GM19395 (cell line): Measurements from ENCODE around the gene RASA4B.
A peak's percentile ranks its signal among the peaks of the same experiment; 100 is the strongest.
"Not testable (repeated sequence)": the region's sequence is repeated elsewhere in the genome, so short reads cannot be mapped to it uniquely, and the experiment has no call there.

Source experiments
- ATAC-seq: cut with Tn5 transposase; IDR thresholded peaks from one replicate; pipeline ENCODE4 v1.9.1; 2021; ENCODE audit warnings: mild to moderate bottlenecking, moderate library complexity; ENCODE audit not compliant: unreplicated experiment

Gene RASA4B

GRCh38 chr7:102474736-102475435 is 42.7 kb downstream of the RASA4B start:
- not testable (repeated sequence) for ATAC-seq

DNA sequence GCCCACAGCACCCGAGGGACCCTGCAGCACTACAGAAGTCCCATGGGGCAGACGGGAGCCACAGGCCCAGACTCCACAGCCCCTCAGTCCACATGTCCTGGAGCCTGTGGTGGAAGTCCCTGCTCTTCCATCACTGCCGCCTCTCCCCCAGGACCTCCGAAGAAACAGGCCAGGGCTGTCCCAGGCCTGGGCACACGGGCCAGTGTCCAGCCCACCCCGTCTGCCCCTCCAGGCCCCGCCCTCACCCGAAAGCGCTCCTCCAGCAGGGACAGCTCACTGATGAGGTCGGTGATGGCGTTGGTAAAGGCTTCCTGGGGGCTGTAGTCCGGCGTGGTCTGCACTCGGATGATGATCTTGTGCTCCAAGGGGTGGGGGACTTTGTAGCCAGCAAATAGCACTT is 43.5 kb downstream of the RASA4B start:
- not testable (repeated sequence) for ATAC-seq

- ATAC-seq: no peak
These were observed 44.1 kb downstream of the RASA4B start for GRCh38 chr7:102473271-102473991.

- ATAC-seq: no peak
These were observed 45.2 kb downstream of the RASA4B start for GRCh38 chr7:102472126-102473041.

DNA sequence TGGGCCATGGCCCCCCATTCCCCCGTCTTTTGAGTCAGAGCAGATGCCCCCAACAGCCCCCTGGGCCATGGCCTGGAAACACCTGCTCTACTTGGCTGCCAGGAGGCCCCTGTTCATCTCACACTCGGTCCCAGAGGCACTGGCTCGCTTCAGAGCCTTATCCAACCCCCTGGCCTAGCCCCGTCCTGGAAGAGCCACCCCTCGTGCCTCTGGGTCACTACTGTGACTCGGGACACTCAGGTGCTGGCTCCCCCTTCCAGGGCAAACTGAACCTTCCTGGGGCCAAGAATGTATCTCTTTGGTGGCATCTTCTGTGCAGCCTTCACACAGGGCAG is 45.8 kb downstream of the RASA4B start:
- no peak for ATAC-seq

DNA sequence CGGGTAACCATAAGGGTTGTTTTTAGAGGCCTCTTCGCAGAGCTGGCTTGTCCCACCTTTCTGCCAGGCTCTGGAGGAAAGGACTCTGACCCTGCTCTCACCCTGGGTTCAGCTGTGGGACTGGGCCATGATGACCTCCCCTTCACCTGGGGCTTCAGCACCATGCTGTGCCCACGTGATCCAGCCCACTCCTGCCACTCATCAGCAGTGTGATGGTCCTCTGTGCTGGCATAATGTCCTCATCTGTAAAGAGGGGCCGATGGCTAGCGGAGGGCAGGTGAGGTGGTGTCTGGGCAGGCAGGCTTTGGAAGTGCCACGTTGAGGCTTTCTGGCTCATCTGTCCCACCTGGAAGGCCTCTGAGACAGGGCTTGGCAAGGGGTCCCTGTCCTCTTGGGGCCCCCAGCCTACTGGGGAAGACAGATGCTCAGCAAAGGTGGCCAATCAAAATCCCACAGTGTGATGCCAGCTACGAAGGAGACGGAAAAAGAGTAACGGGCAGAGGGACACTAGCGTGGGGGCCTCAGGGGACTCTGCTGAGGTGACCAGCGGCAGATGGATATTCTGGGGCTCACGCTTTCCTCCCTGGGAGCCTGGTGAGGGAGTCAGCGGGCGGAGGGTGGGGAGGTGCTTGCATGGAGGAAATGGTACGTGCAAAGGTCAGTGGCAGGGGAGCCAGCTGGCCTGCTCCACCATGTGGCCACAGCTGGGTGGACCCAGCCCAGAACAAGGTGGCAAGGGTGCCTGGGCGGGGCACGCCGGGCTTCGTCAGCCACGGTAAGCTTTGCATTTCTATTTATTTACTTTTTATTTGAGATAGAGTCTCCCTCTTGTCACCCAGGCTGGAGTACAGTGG is 47.4 kb downstream of the RASA4B start:
- no peak for ATAC-seq

DNA sequence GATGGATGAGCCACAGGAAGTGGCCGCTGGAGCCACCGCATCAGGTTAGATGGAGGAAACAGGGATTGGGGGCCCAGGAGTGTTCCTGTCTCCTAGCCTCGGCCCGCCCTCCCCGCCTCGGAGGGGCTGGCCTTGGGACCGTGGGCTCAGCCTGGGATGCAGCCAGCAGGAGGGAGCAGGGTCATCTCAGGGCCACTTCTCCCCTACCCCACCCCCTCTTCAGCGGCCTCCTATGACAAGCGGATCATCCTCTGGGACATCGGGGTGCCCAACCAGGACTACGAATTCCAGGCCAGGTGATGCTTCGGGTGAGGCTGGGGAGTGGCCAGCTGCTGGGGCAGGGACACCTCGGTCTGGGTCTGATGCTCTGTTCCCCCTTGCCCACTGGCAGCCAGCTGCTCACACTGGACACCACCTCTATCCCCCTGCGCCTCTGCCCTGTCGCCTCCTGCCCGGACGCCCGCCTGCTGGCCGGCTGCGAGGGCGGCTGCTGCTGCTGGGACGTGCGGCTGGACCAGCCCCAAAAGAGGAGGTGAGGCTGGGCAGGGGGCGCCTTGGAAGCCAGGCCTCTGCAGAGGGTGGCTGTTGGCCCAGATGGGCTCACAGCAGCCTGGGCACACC is 48.1 kb downstream of the RASA4B start:
- no peak for ATAC-seq

DNA sequence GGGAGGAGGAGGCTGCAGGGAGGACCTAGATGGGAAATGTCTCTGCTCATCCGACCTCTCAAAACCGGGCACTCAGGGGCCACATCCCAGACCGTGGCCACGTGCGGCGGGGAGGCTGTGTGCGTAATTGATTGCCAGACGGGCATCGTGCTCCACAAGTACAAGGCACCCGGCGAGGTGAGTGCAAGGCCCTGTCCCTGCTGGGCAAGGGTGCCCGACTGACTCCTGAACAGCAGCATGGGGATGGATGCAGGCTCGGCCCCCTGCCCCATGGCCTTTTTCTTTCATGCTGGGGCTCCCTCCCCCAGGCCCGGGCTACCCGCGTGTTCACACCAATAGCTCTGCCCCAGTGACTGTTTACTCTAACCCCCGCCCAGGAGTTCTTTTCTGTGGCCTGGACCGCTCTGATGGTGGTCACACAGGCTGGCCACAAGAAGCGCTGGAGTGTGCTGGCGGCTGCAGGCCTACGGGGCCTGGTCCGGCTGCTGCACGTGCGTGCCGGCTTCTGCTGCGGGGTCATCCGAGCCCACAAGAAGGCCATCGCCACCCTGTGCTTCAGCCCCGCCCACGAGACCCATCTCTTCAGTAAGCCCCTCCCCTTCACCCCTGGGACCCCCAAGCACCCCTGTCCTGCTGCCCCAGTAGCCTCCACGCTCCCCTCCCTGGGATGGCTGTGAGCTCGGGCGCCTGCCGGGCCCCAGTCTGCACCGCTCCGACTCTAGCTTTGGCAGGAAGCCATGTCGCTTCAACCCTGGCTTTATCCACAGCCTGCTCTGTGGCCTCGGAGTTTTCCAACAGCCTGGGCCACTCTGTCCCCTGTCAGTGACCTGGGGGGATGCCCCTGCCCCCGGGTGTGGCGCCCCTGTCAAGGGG is 48.9 kb downstream of the RASA4B start:
- ATAC-seq: no peak

DNA sequence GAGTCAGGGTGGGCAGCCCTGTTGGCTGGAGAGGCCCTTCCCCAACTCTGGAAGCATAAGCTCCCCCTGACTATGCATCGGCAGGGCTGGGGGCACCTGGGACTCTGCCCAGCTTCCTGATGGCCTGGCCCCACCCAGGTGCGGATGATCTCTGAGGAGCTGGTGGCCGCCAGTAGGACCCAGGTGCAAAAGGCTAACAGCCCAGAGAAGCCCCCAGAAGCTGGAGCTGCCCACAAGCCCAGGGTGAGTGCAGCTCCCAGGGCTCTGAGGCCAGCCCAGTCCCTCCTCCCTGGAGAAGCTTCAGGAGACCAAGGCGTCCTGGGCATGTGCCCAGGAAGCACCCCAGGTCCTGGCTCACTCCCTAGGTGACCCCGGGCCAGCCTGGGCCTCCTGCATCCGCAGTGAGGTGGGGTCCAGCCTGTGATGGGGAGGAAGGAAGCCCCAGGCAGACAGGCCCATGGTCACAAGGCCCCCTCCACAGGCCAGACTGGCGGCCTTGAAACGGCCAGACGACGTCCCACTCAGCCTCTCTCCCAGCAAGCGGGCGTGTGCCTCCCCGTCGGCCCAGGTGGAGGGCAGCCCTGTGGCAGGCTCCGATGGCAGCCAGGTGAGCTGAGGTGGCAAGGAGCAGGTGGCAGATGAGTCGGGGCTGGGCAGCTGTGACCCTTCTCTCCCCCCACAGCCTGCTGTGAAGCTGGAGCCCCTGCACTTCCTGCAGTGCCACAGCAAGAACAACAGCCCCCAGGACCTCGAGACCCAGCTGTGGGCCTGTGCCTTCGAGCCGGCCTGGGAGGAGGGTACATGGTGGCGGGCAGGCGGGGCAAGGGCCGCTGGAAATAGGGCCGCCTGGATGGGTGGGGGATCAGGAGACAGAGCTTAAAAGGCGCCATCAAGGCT is 49.7 kb downstream of the RASA4B start:
- no peak for ATAC-seq

DNA sequence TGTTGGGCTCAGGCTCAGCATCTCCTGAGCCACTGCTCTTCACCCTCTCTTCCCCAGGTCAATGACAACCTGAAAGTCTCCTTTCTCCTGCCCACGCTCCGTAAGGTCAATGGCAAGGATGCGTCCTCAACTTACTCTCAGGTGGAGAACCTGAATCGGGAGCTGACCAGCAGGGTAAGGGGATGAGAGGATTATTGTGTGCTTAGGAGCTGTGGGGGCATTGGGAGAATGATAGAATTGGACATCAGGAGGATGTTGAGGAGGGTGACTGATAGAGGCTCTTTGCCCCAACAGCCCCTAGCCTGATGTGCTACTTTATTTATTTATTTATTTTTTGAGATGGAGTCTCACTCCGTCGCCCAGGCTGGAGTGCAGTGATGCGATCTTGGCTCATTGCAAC is 51.5 kb downstream of the RASA4B start:
- no peak for ATAC-seq

DNA sequence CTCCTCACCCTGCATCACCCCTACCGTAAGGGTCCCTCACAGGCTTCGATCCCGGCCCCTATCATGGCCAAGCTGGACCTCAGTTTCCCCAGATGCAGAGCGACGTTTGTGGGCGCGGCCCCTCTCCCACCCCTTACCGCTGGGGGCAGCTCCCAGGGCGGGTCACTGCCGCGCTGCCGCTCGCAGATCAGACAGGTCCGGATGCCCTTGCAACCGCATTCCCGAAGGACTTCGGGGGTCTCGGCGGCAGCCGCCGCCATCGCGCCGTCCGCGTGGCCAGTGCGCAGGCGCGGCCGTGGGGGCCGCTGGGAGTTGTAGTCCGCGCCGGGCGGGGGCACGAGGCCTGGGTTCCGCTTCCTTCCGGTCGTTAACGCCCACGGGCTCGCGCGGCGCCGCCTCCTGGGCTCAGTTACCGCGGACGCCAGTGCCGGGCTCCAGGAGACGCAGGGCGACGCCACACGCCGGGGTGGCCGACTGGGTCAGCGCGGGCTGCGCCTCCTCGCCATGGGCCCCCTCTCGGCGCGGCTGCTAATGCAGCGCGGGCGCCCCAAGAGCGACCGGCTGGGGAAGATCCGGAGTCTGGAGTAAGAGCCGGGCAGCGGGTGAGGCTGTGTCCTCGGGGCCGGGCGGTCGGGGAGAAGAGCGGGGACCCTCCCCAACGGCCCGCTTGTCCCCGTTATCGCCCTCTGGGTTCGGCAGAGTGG is 52.8 kb downstream of the RASA4B start, which contains the start of the genes ALKBH4 and LRWD1:
TSS of gene ALKBH4 (minus strand) at position 287 of the 704 bp plus-strand sequence. CDS start at position 260, 27 bp downstream.
TSS of gene LRWD1 (plus strand) at position 408 of the 704 bp plus-strand sequence. CDS start at position 505, 97 bp downstream.
- ATAC-seq: peak; percentile 84

DNA sequence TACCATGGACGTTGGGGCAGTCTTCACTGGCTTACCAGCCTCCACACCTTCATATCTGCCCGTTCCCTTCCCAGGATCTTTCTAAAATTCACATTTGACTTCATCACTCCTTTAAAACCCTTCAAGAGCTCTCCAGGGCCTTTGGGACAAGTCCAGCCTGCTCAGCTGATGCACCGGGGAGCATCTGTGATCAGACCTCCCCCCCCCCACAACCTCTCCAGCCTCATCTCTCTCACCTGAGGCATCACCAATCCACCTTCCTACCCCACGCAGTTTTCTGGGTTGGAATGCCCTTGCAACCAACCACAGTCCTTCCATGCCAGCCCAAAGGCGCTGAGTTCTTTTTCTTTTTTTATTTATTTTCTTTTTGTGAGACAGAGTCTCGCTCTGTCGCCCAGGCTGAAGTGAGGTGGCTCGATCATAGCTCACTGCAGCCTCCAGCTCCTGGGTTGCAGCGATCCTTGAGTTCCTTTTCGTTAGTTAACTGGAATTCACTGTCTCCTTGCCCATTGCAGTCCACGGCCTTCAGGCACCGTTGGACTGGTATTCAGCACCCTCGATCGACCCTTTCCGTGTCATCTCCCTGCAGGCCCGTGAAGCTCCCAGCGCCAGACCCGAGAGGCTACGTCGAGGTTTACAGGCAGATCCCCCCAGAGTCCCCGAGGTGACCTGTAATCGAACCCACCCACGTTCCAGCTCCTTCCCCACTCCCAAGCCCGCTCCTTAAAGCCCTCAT is 53.6 kb downstream of the RASA4B start:
- no peak for ATAC-seq

DNA sequence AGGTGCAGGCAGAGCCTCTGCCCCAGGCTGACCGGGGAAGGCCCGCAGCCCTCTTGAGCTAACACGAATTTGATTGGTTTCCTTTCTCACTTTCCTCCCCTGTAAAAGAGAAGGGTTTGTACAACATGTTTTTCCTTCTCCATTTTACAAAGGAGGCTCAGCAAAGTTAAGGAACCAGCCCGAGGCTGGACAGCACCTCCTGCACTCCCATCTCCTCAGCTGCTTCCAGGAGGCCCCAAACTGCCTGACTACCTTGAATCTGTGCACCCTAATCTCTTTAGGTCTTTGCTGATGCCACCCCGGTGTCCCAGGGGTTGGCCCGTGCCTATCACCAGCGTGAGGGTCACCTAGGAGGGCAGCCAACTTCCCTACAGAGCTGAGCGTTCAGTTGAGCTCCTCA is 57.1 kb downstream of the RASA4B start:
- no peak for ATAC-seq

DNA sequence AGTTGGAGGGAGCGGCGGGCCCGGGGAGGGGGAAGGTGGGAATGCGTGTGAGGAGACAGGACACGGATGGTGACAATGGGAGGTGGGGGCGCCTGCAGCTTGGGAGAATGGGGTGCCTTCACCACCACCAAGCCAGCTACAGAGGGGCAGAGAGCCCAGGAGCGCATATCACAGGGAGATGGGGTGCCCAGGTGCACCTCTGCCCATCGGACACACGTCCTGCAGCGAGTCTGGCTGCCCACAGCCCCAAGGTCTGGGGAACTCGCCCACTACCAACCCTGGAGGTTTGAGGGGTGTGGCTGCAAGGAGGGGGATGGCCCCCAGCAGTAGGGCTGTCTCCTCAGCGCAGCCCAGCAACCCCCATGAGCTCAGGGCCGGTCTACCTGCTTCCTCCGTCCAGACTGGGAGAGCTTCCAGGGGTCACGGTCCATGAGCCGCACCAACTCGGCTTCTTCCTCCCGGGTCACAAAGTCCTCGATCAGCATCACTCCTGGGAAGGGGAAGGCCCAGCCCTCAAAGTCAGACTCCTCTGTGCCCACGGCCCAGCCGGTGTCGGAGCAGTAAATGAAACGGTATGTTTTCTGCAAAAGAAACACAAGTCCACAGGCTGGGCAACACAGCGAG is 58.2 kb downstream of the RASA4B start:
- ATAC-seq: no peak

- ATAC-seq: no peak
These were observed 60.1 kb downstream of the RASA4B start for GRCh38 chr7:102457352-102457924.

- ATAC-seq: no peak
These were observed 61.2 kb downstream of the RASA4B start for GRCh38 chr7:102456327-102456726.
